ENCODE measurements around the gene RIMS1. TPM values are rescaled to one million over a fixed set of nuclear protein-coding genes. Genes with fewer than 3 reads are reported as not detected.

Gene RIMS1
- total RNA-seq, 1 donor from 2014 or later, result 22.2 TPM

DNA sequence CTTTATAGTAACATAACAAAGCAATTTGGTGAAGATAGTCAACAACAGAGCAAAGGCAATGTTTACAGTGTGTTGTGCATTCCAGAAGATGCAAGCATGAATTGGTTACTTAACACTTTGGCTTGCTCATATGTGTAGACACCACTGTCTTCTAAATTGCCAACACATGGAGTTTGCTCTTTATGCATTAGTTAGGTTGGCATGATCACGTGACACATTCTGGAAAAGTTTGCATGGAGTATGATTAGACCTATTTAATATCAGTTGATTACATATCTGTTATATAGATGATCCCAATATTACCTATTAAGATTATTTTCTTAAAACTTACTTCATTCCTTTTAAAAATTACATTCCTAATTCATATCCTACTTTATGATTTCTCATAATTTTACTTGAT is 197.6 kb downstream of the RIMS1 start:
- no peak for DNase-seq (ENCODE audit: low spot score)

- DNase-seq (ENCODE audit: low spot score), result no peak
Measured at GRCh38 chr6:72084992-72085569, 198.7 kb downstream of the RIMS1 start.

- DNase-seq (ENCODE audit: low spot score), result no peak
Measured at GRCh38 chr6:72094506-72094905, 208.2 kb downstream of the RIMS1 start.

- DNase-seq (ENCODE audit: low spot score), result no peak
Measured at GRCh38 chr6:72102561-72102960, 216.2 kb downstream of the RIMS1 start.

DNA sequence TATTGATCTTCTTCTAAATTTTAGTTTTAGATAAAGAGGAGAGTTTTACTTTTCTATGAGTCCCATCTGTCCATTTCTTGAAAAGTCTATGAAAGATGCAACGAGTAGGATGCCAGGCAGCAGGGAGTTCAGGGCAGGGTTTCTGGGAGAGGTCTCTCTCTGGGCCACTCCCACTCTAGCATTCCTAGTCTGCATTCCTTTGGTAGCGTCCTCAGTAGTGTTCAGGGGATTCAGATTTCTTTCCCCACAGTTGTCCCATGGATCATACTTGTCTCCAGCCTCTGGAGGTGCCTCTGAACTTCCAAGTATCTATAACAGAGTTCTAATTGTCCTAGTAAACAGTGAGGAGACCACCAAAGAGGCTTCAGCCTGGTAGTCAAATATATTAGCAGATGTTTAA is 225.3 kb downstream of the RIMS1 start:
- no peak for DNase-seq (ENCODE audit: low spot score)

- no peak for DNase-seq (ENCODE audit: low spot score)
Measured at GRCh38 chr6:72130327-72130726, 244.0 kb downstream of the RIMS1 start.

- no peak for DNase-seq (ENCODE audit: low spot score)
Measured at GRCh38 chr6:72132427-72132826, 246.1 kb downstream of the RIMS1 start.

GRCh38 chr6:72132851-72133250 is 246.5 kb downstream of the RIMS1 start:
- no peak for DNase-seq (ENCODE audit: low spot score)

- DNase-seq (ENCODE audit: low spot score), result no peak
Measured at GRCh38 chr6:72133324-72133723, 247.0 kb downstream of the RIMS1 start.

GRCh38 chr6:72140795-72141194 is 254.4 kb downstream of the RIMS1 start:
- no peak for DNase-seq (ENCODE audit: low spot score)

DNA sequence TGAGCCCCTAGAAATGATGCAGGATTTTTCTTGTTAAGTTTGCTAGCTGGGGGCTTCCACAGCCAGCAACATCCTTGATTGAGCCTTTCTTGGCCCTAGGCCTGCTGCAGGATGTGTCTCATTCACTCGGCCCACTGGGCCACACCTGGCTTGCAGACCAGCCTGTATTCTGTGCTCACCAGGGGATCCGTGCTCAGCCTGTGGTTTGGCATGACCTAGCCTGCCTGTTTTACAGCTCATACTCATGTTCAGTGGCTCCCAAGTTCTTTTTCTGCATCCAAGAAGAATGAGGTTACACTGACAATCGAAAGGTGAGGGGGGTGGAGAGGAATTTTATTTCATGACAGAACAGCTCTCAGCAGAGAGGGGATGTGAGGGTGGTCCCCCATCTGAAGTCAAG is 263.4 kb downstream of the RIMS1 start:
- no peak for DNase-seq (ENCODE audit: low spot score)

- no peak for DNase-seq (ENCODE audit: low spot score)
Measured at GRCh38 chr6:72151742-72152141, 265.4 kb downstream of the RIMS1 start.

GRCh38 chr6:72175916-72176315 is 289.6 kb downstream of the RIMS1 start:
- DNase-seq (ENCODE audit: low spot score), result no peak

DNA sequence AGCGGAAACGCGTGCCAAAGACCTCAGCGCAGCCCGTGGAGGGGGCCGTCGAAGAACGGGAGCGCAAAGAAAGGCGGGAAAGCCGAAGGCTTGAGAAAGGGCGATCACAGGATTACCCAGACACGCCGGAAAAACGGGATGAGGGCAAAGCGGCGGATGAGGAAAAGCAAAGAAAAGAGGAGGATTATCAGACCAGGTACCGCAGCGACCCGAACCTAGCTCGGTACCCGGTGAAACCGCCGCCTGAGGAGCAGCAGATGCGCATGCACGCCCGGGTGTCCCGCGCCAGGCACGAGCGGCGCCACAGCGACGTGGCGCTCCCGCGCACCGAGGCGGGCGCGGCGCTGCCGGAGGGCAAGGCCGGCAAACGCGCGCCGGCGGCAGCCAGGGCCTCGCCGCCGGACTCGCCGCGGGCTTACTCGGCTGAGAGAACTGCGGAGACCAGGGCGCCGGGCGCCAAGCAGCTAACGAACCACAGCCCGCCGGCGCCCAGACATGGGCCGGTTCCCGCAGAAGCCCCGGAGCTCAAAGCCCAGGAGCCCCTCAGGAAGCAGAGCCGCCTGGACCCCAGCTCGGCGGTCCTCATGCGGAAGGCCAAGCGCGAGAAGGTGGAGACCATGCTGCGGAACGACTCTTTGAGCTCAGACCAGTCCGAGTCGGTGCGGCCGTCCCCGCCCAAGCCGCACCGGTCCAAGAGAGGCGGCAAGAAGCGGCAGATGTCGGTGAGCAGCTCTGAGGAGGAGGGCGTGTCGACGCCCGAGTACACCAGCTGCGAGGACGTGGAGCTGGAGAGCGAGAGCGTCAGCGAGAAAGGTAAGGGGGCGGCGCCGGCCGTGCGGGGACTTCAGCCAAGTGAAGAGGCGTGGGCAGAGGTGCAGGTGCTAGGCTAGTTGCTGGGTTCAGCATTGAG is 296.2 kb downstream of the RIMS1 start:
- DNase-seq (ENCODE audit: low spot score), result peak; percentile 82

DNA sequence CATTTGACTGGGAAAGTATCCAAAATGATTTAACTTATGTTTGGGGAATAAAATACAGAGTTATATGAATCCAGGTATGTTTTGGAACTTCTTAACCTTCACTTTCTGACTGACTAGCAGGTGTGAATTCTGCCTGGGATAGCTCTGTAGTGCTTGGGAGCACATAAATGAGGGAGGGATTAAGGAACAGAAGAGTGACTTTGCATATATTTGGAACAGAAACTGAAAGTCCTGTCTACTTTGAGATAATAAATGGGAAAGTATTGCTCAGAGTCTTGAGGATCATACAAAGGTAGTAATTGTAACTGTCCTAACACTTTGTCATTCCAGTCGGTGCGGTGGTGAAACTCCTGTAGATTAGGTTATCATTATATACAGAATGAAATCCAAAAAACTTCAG is 317.6 kb downstream of the RIMS1 start:
- DNase-seq (ENCODE audit: low spot score), result no peak

DNA sequence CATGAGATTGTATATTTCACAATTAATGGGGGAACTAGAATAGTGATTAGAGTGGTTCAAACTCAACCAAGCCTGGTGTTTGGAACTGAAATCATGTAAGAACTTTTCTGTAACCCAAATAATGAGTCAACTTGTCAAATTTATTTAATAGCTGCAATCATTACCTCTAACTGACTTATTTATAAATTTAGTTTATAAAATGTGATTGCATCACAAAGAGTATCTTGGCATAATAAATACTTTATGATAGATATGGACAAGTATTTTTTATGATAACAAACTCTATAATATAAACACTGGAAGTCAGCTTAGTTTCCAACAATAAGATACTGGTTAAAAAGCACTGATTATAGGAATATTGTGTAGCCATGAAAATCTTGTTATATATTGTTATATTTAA is 319.1 kb downstream of the RIMS1 start:
- no peak for DNase-seq (ENCODE audit: low spot score)

DNA sequence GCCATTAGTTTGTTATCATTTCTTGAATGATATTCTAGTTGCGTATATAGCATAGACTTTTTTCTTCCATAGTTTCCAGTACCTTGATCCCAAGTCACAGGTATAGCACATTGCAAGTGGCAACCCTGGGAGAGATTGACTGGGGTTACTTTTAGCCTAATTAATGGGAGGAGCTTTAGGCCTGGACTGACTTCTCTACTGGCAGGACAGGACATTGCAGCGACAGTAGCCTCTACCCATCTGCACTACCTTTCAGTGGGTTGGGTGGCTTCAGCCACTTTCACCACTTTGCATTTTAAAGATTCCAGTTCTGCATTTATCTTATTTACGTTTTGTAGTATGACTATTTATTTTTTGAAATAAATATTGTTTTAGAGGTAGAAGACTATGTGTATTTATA is 320.3 kb downstream of the RIMS1 start:
- no peak for DNase-seq (ENCODE audit: low spot score)

DNA sequence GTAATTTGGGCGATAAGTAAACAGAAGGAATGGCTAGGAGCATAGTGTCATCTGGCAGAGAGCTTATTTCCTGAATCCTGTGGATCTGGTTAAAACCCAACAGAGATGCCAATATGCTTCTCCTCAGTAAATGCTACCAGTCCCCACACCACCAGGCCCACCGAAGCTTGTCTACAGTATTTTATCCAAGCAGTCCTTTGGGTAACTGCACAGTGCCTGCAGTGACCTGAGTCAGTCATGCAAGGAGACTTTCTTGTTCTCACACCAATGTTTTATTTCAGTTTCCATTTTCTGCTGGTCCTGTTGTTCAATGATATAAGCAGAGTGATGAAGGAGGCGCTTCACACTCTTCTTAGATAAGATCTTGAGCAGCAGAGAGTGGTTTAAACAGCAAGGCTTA is 326.3 kb downstream of the RIMS1 start:
- no peak for DNase-seq (ENCODE audit: low spot score)

GRCh38 chr6:72213654-72214053 is 327.3 kb downstream of the RIMS1 start:
- DNase-seq (ENCODE audit: low spot score), result no peak

- DNase-seq (ENCODE audit: low spot score), result peak; percentile 82
Measured at GRCh38 chr6:72216222-72217068, 330.1 kb downstream of the RIMS1 start.

GRCh38 chr6:72217626-72218025 is 331.3 kb downstream of the RIMS1 start:
- no peak for DNase-seq (ENCODE audit: low spot score)

- DNase-seq (ENCODE audit: low spot score), result peak; percentile 32
Measured at GRCh38 chr6:72218125-72218524, 331.8 kb downstream of the RIMS1 start.
